ENCODE measurements around the gene DENND4A.

- TF ChIP-seq CTCF (conservative IDR thresholded peaks at IDR 0.05; ENCODE audit: low read depth, low read length) (no peak), EZH2 (IDR thresholded peaks at IDR 0.05; ENCODE audit: borderline replicate concordance, low read depth, low read length, poor library complexity, severe bottlenecking) (no peak)
Measured at GRCh38 chr15:65822316-65822715, 30.2 kb upstream of the DENND4A start.

Measured in A673 (cell line).